Caco-2 (cell line): ENCODE data around the gene CORO7. TPM values are rescaled to one million over a fixed set of nuclear protein-coding genes. Genes with fewer than 3 reads are reported as not detected.

Experiments
- BruUV-seq: library from RNA; stranded (reverse); fragments of 400-500 nt; replicated peaks from 2 replicates; lab custom pipeline; 2021; lab: Mats Ljungman, UMichigan
- CTCF ChIA-PET: fragments of 300-600 bp; sonication (Branson Sonifier 250); formaldehyde crosslinking; loops from one replicate; lab custom pipeline; 2022; ENCODE audit warnings: antibody characterized with exemption; lab: Charles Lee
- POLR2A ChIA-PET: fragments of 300-600 bp; sonication (Branson Sonifier 250); formaldehyde crosslinking; loops from one replicate; lab custom pipeline; 2022; ENCODE audit warnings: antibody characterized with exemption; lab: Charles Lee
- DNase-seq, 2 experiments: peaks; one replicate each; pipeline versions ENCODE4 v3.0.0 to v3.0.0-alpha.2; 2020 to 2022
- H3K27me3 ChIP-seq: replicated peaks from 2 replicates; pipeline ENCODE4 v1.6.0; 2011; ENCODE audit warnings: low read length; ENCODE audit not compliant: control insufficient read depth, insufficient read depth
- H3K36me3 ChIP-seq: 2 replicates; pipeline ENCODE4 v1.5.1; 2011; ENCODE audit warnings: low read length; ENCODE audit not compliant: control insufficient read depth, insufficient read depth
- H3K4me1 ChIP-seq: fragments of 250-450 bp; sonication (Bioruptor Pico); 2 replicates; pipeline ENCODE4 v1.5.1; 2020; ENCODE audit warnings: mild to moderate bottlenecking
- H3K4me3 ChIP-seq: 2 replicates; pipeline ENCODE4 v1.5.1; 2011; ENCODE audit warnings: low read depth, mild to moderate bottlenecking, control low read depth, low read length
- H3K9me3 ChIP-seq: fragments of 250-450 bp; sonication (Bioruptor Pico); 2 replicates; pipeline ENCODE4 v1.5.1; 2020; ENCODE audit warnings: mild to moderate bottlenecking, moderate library complexity
- H3K27ac Mint-ChIP-seq: one replicate; pipeline ENCODE4 v1.8.0; 2022; ENCODE audit warnings: mixed read lengths; ENCODE audit not compliant: unreplicated experiment
- H3K27me3 Mint-ChIP-seq: one replicate; pipeline ENCODE4 v1.8.0; 2022; ENCODE audit warnings: mixed read lengths; ENCODE audit not compliant: insufficient read depth, unreplicated experiment
- H3K36me3 Mint-ChIP-seq: one replicate; pipeline ENCODE4 v1.8.0; 2022; ENCODE audit warnings: mild to moderate bottlenecking, mixed read lengths; ENCODE audit not compliant: insufficient read depth, unreplicated experiment
- H3K4me1 Mint-ChIP-seq: one replicate; pipeline ENCODE4 v1.8.0; 2022; ENCODE audit warnings: low read depth, mixed read lengths; ENCODE audit not compliant: unreplicated experiment
- H3K4me3 Mint-ChIP-seq: one replicate; pipeline ENCODE4 v1.8.0; 2022; ENCODE audit warnings: mild to moderate bottlenecking, moderate library complexity, mixed read lengths; ENCODE audit not compliant: unreplicated experiment
- H3K9me3 Mint-ChIP-seq: one replicate; pipeline ENCODE4 v1.8.0; 2022; ENCODE audit warnings: mixed read lengths; ENCODE audit not compliant: unreplicated experiment
- intact Hi-C: fragments of 100-400 bp; cut with micrococcal nuclease; formaldehyde crosslinking; loops from one replicate; pipeline ENCODE4 v1.10.0; 2022; ENCODE audit not compliant: unreplicated experiment
- total RNA-seq: library from RNA; stranded (reverse); gene quantifications from 2 replicates; pipeline ENCODE4 v1.2.3, GENCODE V29; 2022
- TF ChIP-seq, protein P1 (sequence below), 2 experiments: fragments of 200-600 bp in 1 of 2; IDR thresholded peaks; 1 replicate in 1 of 2; 2 replicates in 1 of 2; pipeline versions ENCODE4 v1.5.1 to v1.8.0; 2011 to 2022; ENCODE audit warnings: antibody characterized with exemption in 1 of 2, control low read depth in 1 of 2, inconsistent platforms in 1 of 2, low read depth in 1 of 2, low read length in 1 of 2, mild to moderate bottlenecking in 1 of 2, moderate library complexity in 1 of 2; ENCODE audit not compliant: insufficient read depth in 1 of 2, severe bottlenecking in 1 of 2, unreplicated experiment in 1 of 2

CORO7 gene
- total RNA-seq, 1 experiment from 2014 or later = 23.1 TPM

DNA sequence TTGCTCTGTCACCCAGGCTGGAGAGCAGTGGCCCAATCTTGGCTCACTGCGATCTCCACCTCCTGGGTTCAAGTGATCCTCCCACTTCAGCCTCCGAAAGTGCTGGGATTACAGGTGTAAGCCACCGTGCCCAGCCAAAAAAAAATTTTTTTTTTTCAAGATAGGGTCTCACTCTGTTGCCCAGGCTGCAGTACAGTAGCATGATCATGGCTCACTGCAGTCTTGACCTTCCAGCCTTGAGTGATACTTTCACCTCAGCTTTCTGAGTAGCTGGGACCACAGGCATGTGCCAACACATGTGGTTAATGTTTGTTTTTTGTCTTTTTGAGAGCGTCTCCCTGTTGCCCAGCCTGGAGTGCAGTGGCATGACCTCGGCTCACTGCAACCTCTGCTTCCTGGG is 63.6 kb downstream of the CORO7 start:
- no TSS peak for BruUV-seq
- H3K27me3 Mint-ChIP-seq = no peaks in the 10 kb centered on the region
- DNase-seq = no peak
- TF ChIP-seq, protein P1, sequence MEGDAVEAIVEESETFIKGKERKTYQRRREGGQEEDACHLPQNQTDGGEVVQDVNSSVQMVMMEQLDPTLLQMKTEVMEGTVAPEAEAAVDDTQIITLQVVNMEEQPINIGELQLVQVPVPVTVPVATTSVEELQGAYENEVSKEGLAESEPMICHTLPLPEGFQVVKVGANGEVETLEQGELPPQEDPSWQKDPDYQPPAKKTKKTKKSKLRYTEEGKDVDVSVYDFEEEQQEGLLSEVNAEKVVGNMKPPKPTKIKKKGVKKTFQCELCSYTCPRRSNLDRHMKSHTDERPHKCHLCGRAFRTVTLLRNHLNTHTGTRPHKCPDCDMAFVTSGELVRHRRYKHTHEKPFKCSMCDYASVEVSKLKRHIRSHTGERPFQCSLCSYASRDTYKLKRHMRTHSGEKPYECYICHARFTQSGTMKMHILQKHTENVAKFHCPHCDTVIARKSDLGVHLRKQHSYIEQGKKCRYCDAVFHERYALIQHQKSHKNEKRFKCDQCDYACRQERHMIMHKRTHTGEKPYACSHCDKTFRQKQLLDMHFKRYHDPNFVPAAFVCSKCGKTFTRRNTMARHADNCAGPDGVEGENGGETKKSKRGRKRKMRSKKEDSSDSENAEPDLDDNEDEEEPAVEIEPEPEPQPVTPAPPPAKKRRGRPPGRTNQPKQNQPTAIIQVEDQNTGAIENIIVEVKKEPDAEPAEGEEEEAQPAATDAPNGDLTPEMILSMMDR (IDR thresholded peaks at IDR 0.05; ENCODE audit: insufficient read depth in 1 of 2, low read depth in 1 of 2, low read length in 1 of 2, severe bottlenecking in 1 of 2, unreplicated experiment in 1 of 2) = no peak
- no peaks in the 10 kb centered on the region for H3K9me3 Mint-ChIP-seq
- H3K9me3 ChIP-seq = no peaks in the 10 kb centered on the region
- no peaks in the 10 kb centered on the region for H3K4me1 ChIP-seq
- H3K36me3 Mint-ChIP-seq = peaks cover 12% of the 10 kb centered on the region
- H3K4me3 ChIP-seq = no peak overlapping the region
- no peaks in the 10 kb centered on the region for H3K4me1 Mint-ChIP-seq
- ChIA-PET CTCF (no interaction called here), POLR2A (no interaction called here)
- no peaks in the 10 kb centered on the region; the same call in 1 of the 2 replicates for H3K36me3 ChIP-seq
- intact Hi-C loops = no loop called here
- H3K27me3 ChIP-seq = no peaks in the 10 kb centered on the region
- no peak overlapping the region for H3K27ac Mint-ChIP-seq
- no peak overlapping the region for H3K4me3 Mint-ChIP-seq

GRCh38 chr16:4351880-4352279 is 64.5 kb downstream of the CORO7 start:
- Mint-ChIP-seq H3K4me3 (peak overlapping the region; percentile 83), H3K27me3 (no peaks in the 10 kb centered on the region), H3K4me1 (no peaks in the 10 kb centered on the region), H3K27ac (peak overlapping the region; percentile 87), H3K36me3 (peaks cover 12% of the 10 kb centered on the region), H3K9me3 (no peaks in the 10 kb centered on the region)
- TF ChIP-seq, protein P1 (IDR thresholded peaks at IDR 0.05; ENCODE audit: insufficient read depth in 1 of 2, low read depth in 1 of 2, low read length in 1 of 2, severe bottlenecking in 1 of 2, unreplicated experiment in 1 of 2) = no peak
- no peaks in the 10 kb centered on the region for H3K27me3 ChIP-seq
- CTCF ChIA-PET = interaction anchor here (0.6 to 1.2 kb wide), 4 partner anchors 23 to 151 kb away, joined by 3 to 15 read pairs (median 4); no protein-coding TSS in a partner anchor
- H3K36me3 ChIP-seq = no peaks in the 10 kb centered on the region; the same call in 1 of the 2 replicates
- POLR2A ChIA-PET = interaction anchor here (1.2 kb wide), 1 partner anchor 98 kb away, joined by 6 read pairs; no protein-coding TSS in a partner anchor
- BruUV-seq = no TSS peak
- DNase-seq = no peak
- no peaks in the 10 kb centered on the region for H3K9me3 ChIP-seq
- no peaks in the 10 kb centered on the region for H3K4me1 ChIP-seq
- no peak overlapping the region for H3K4me3 ChIP-seq
- intact Hi-C loops = no loop called here

DNA sequence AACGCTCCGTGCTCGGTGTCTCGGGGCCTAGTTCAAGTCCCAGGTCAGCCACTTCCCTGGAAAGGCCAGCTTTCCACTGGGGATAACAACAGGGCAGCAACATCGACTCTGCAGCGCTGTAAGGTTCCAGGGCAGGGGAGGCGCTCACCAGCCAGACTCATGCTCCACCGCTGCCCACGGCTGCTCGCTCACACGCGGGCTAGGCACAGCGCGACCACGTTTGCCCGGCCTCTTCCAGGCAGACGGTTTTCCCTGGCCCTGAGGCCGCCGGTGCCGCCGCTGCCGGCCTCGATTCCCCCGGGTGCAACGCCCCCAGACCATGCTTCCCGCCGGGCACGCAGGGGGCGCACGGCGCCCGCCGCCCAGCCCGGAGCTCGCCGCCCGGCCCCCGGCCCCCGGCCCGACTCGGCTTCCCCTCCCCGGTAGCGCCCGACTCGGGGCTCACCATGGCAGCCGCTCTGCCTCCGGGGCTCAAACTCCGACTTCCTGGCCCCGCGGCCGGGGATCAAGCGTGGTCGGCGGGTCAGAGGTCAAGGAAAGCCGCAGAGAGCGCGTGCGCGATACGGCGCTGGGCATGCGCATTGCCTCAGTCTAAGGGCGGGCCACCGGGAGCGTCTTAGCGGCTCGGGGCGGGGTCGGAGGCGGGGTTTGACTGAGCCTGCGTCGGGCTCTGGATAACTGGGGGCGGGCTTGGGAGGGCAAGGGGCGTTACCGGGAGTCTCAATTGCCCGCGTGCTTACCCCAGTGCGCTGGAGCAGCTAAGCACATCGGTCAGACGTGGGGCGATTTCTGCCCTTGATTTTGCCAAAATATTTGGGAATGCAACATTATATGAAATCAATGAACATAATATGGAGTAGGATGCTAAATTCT is 65.4 kb downstream of the CORO7 start, which contains the start of gene PAM16:
PAM16 (minus strand) TSS at position 535 of the 873 bp plus-strand sequence; CDS start at position 448, 87 bp downstream.
- Histone ChIP-seq H3K9me3 (no peaks in the 10 kb centered on the region), H3K4me1 (no peaks in the 10 kb centered on the region), H3K27me3 (no peaks in the 10 kb centered on the region), H3K36me3 (no peaks in the 10 kb centered on the region; the same call in 1 of the 2 replicates), H3K4me3 (peak within 1 kb of the TSS; percentile 59)
- intact Hi-C loops = no loop called here
- TF ChIP-seq, protein P1 (IDR thresholded peaks at IDR 0.05; ENCODE audit: insufficient read depth in 1 of 2, low read depth in 1 of 2, low read length in 1 of 2, severe bottlenecking in 1 of 2, unreplicated experiment in 1 of 2) = no peak
- DNase-seq = peak; percentile 96 to 97
- Mint-ChIP-seq H3K4me1 (no peaks in the 10 kb centered on the region), H3K9me3 (no peaks in the 10 kb centered on the region), H3K27me3 (no peaks in the 10 kb centered on the region), H3K27ac (peak within 1 kb of the TSS; percentile 87), H3K4me3 (peak within 1 kb of the TSS; percentile 83), H3K36me3 (peaks cover 12% of the 10 kb centered on the region)
- POLR2A ChIA-PET = interaction anchor here (0.5 to 1.2 kb wide), 2 partner anchors 97 to 98 kb away, joined by 3 to 6 read pairs; no protein-coding TSS in a partner anchor
- CTCF ChIA-PET = interaction anchor here (0.7 to 1.2 kb wide), 5 partner anchors 24 to 97 kb away, joined by 3 to 15 read pairs (median 3); no protein-coding TSS in a partner anchor
- TSS peak; percentile 47 for BruUV-seq
